ENCODE data around the gene TTLL3. TPM values are rescaled to one million over a fixed set of nuclear protein-coding genes. Genes with fewer than 3 reads are reported as not detected.

Gene TTLL3
- total and polyA plus RNA-seq, 2 of the 13 experiments (the other 11 are each of a cell fraction or from before 2014, with no cell fraction given) = 9.5 to 51.2 TPM

GRCh38 chr3:9864200-9864927, 54.3 kb downstream of the TTLL3 start (continued):
- peak; percentile 60; the same call in 1 of the 2 replicates for TF ChIP-seq KDM5B (CRISPR knock-in tag; IDR thresholded peaks at IDR 0.05; ENCODE audit: borderline replicate concordance)
- no peak for TF ChIP-seq TFE3 (CRISPR knock-in tag; IDR thresholded peaks at IDR 0.05)
- TF ChIP-seq MYNN (CRISPR knock-in tag; IDR thresholded peaks at IDR 0.05; ENCODE audit: low read depth) = peak; percentile 30; the same call in 1 of the 2 replicates
- peak; percentile 25; the same call in 1 of the 2 replicates for TF ChIP-seq MAX (IDR thresholded peaks at IDR 0.05)
- no peak for TF ChIP-seq ZNF12 (CRISPR knock-in tag; IDR thresholded peaks at IDR 0.05)
- no peak for TF ChIP-seq NFKBIZ (CRISPR knock-in tag; IDR thresholded peaks at IDR 0.05)
- no peak for TF ChIP-seq ZNF18 (CRISPR knock-in tag; IDR thresholded peaks at IDR 0.05; ENCODE audit: insufficient replicate concordance)
- TF ChIP-seq EED (CRISPR knock-in tag; IDR thresholded peaks at IDR 0.05) = 0 out of 2 replicates have a peak, but pooled peaks have one; percentile 18
- no peak for TF ChIP-seq ARHGAP35 (CRISPR knock-in tag; IDR thresholded peaks at IDR 0.05; ENCODE audit: borderline replicate concordance)
- TF ChIP-seq NR3C1 (CRISPR knock-in tag; IDR thresholded peaks at IDR 0.05) = no peak
- no peak for TF ChIP-seq TFDP2 (CRISPR knock-in tag; IDR thresholded peaks at IDR 0.05)
- TF ChIP-seq MTF2 (CRISPR knock-in tag; IDR thresholded peaks at IDR 0.05; ENCODE audit: borderline replicate concordance) = no peak
- TF ChIP-seq NFE2L1 (CRISPR knock-in tag; IDR thresholded peaks at IDR 0.05; ENCODE audit: borderline replicate concordance) = no peak
- no peak for TF ChIP-seq ZNF101 (CRISPR knock-in tag; IDR thresholded peaks at IDR 0.05; ENCODE audit: borderline replicate concordance, low read depth)
- no peak for TF ChIP-seq ZNF616 (CRISPR knock-in tag; IDR thresholded peaks at IDR 0.05; ENCODE audit: low read depth)
- TF ChIP-seq ATF1 (CRISPR knock-in tag; IDR thresholded peaks at IDR 0.05) = no peak
- TF ChIP-seq ZNF256 (CRISPR knock-in tag; conservative IDR thresholded peaks at IDR 0.05) = no peak
- TF ChIP-seq ZNF317 (CRISPR knock-in tag; IDR thresholded peaks at IDR 0.05) = 0 out of 2 replicates have a peak, but pooled peaks have one; percentile 43
- TF ChIP-seq ZNF281 (CRISPR knock-in tag; IDR thresholded peaks at IDR 0.05; ENCODE audit: borderline replicate concordance) = no peak
- TF ChIP-seq MAZ (IDR thresholded peaks at IDR 0.05; ENCODE audit: borderline replicate concordance, low read depth, low read length) = no peak
- peak; percentile 57; the same call in 1 of the 2 replicates for TF ChIP-seq MAZ (CRISPR knock-in tag; IDR thresholded peaks at IDR 0.05; ENCODE audit: low read depth)

Measured in HepG2 (cell line).